Testis (tissue), 2 donors: ENCODE measurements around the gene TBC1D22A.

ENCODE experiments used
- POLR2A ChIP-seq: fragments of 450-650 bp; IDR thresholded peaks from one replicate; pipeline ENCODE4 v1.6.1; 2017; ENCODE audit warnings: antibody characterized with exemption, mild to moderate bottlenecking, moderate library complexity
- TF ChIP-seq, protein P1 (sequence below), 3 experiments: fragments of 450-650 bp in 2 of 3; fragments of 200-600 bp in 1 of 3; sonication (generic) in 1 of 3; IDR thresholded peaks; one replicate each; pipeline ENCODE4 v1.5.1; 2016 to 2019; ENCODE audit warnings: antibody characterized with exemption in 3 of 3, mild to moderate bottlenecking in 2 of 3, moderate library complexity in 1 of 3

DNA sequence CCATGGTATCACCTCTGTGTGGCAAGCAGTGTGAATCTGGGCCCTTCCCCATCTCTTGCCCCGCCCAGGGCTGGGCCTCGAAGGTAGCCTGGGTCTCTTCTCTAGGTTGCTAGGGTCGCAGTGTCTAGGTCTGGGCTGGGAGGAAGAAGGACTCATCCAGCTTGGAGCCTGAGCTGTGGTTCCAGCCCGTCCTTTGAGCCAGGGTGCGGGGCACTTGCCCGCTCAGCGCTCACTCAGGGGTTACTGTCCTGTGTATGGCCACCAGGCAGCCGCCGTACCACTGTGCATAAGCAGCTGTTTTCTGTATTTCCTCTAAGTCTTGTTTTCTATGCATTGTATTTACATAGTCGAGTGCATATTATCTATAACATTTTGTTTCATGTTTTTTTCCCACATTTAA is 160.9 kb downstream of the TBC1D22A start:
- TF ChIP-seq, protein P1, sequence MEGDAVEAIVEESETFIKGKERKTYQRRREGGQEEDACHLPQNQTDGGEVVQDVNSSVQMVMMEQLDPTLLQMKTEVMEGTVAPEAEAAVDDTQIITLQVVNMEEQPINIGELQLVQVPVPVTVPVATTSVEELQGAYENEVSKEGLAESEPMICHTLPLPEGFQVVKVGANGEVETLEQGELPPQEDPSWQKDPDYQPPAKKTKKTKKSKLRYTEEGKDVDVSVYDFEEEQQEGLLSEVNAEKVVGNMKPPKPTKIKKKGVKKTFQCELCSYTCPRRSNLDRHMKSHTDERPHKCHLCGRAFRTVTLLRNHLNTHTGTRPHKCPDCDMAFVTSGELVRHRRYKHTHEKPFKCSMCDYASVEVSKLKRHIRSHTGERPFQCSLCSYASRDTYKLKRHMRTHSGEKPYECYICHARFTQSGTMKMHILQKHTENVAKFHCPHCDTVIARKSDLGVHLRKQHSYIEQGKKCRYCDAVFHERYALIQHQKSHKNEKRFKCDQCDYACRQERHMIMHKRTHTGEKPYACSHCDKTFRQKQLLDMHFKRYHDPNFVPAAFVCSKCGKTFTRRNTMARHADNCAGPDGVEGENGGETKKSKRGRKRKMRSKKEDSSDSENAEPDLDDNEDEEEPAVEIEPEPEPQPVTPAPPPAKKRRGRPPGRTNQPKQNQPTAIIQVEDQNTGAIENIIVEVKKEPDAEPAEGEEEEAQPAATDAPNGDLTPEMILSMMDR (IDR thresholded peaks at IDR 0.05) = no peak
- no peak for TF ChIP-seq POLR2A
